ENCODE results near the gene MRPS7. TPM values are rescaled to one million over a fixed set of nuclear protein-coding genes. Genes with fewer than 3 reads are reported as not detected.
A peak's percentile ranks its signal among the peaks of the same experiment; 100 is the strongest.
"Not testable (repeated sequence)": the region's sequence is repeated elsewhere in the genome, so short reads cannot be mapped to it uniquely, and the experiment has no call there.

Gene MRPS7
- total and polyA plus RNA-seq, 5 donors from 2014 or later, result 32.3 to 141 (median 120) TPM

- Mint-ChIP-seq H3K4me1 (peaks cover 16 to 46% (median 23%) of the 10 kb centered on the region in 4 donors), H3K36me3 (peaks cover 28% of the 10 kb centered on the region), H3K27me3 (no peaks in the 10 kb centered on the region), H3K27ac (peak overlapping the region in 1 of 3 donors; percentile 83), H3K4me3 (no peak overlapping the region), H3K9me3 (no peaks in the 10 kb centered on the region)
- ATAC-seq (ENCODE audit: low read depth in 2 of 2) (no peak), DNase-seq (no peak)
- H3K27me3 ChIP-seq (ENCODE audit: control insufficient read depth, insufficient read depth, low read length), result no peaks in the 10 kb centered on the region
- peaks cover 58% of the 10 kb centered on the region for H3K36me3 ChIP-seq (ENCODE audit: control insufficient read depth, insufficient read depth, low read length)
- H3K9me3 ChIP-seq (ENCODE audit: control insufficient read depth in 2 of 2, low read length in 2 of 2), result no peaks in the 10 kb centered on the region
- H3K27ac ChIP-seq (ENCODE audit: insufficient read depth, low read length, poor library complexity, severe bottlenecking), result no peak overlapping the region
- H3K4me3 ChIP-seq (ENCODE audit: low read depth, low read length), result no peak overlapping the region
- H3K4me1 ChIP-seq (ENCODE audit: control insufficient read depth, insufficient read depth, low read length, poor library complexity, severe bottlenecking), result peaks cover 29% of the 10 kb centered on the region
These were observed 15.3 kb upstream of the MRPS7 start for GRCh38 chr17:75246404-75246803.

DNA sequence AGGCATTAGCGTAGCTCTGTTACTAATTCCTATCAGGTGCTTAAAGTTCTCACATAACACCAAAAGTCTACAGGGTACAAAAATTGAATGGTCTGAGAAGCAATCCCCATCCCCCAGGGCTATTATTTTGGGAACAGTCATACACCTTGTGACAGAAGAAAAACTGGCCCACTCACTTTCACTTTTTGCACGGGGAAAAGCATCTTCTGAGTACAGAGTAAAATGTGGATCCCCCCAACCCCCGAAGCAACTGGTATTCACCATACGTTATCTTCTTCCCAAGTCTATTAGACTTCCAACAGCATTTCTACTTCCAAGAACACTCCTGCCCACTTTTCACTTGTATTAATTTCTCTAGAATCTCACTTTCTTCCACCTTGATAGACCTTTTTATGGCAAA is 12.1 kb upstream of the MRPS7 start:
- DNase-seq (no peak), ATAC-seq (ENCODE audit: low read depth in 2 of 2) (no peak)
- H3K4me3 ChIP-seq (ENCODE audit: low read depth, low read length), result peak overlapping the region; percentile 73
- peak overlapping the region; percentile 58 to 89 (median 80) for H3K4me3 Mint-ChIP-seq
- H3K27me3 Mint-ChIP-seq, result no peaks in the 10 kb centered on the region
- peaks cover 22 to 60% (median 40%) of the 10 kb centered on the region in 4 donors for H3K4me1 Mint-ChIP-seq
- H3K9me3 ChIP-seq (ENCODE audit: control insufficient read depth in 2 of 2, low read length in 2 of 2), result no peaks in the 10 kb centered on the region
- H3K36me3 ChIP-seq (ENCODE audit: control insufficient read depth, insufficient read depth, low read length), result peaks cover 26% of the 10 kb centered on the region
- H3K27me3 ChIP-seq (ENCODE audit: control insufficient read depth, insufficient read depth, low read length), result no peaks in the 10 kb centered on the region
- H3K27ac ChIP-seq (ENCODE audit: insufficient read depth, low read length, poor library complexity, severe bottlenecking), result peak overlapping the region; percentile 69
- H3K36me3 Mint-ChIP-seq, result peaks cover 11% of the 10 kb centered on the region
- H3K9me3 Mint-ChIP-seq, result no peaks in the 10 kb centered on the region
- peak overlapping the region; percentile 90 to 100 (median 96) for H3K27ac Mint-ChIP-seq
- peaks cover 23% of the 10 kb centered on the region for H3K4me1 ChIP-seq (ENCODE audit: control insufficient read depth, insufficient read depth, low read length, poor library complexity, severe bottlenecking)

GRCh38 chr17:75250009-75250471 is 11.6 kb upstream of the MRPS7 start:
- Histone ChIP-seq H3K9me3 (ENCODE audit: control insufficient read depth in 2 of 2, low read length in 2 of 2) (no peaks in the 10 kb centered on the region), H3K4me1 (ENCODE audit: control insufficient read depth, insufficient read depth, low read length, poor library complexity, severe bottlenecking) (peaks cover 23% of the 10 kb centered on the region), H3K4me3 (ENCODE audit: low read depth, low read length) (peak overlapping the region; percentile 73), H3K27me3 (ENCODE audit: control insufficient read depth, insufficient read depth, low read length) (no peaks in the 10 kb centered on the region), H3K36me3 (ENCODE audit: control insufficient read depth, insufficient read depth, low read length) (peaks cover 22% of the 10 kb centered on the region), H3K27ac (ENCODE audit: insufficient read depth, low read length, poor library complexity, severe bottlenecking) (peak overlapping the region; percentile 69)
- Mint-ChIP-seq H3K27ac (peak overlapping the region; percentile 90 to 100 (median 96)), H3K9me3 (no peaks in the 10 kb centered on the region), H3K36me3 (peaks cover 9% of the 10 kb centered on the region), H3K4me3 (peak overlapping the region; percentile 58 to 89 (median 80)), H3K4me1 (peaks cover 22 to 63% (median 40%) of the 10 kb centered on the region in 4 donors), H3K27me3 (no peaks in the 10 kb centered on the region)
- ATAC-seq (ENCODE audit: low read depth in 2 of 2), result peak; percentile 97
- peak; percentile 19 to 82 (median 31) for DNase-seq

DNA sequence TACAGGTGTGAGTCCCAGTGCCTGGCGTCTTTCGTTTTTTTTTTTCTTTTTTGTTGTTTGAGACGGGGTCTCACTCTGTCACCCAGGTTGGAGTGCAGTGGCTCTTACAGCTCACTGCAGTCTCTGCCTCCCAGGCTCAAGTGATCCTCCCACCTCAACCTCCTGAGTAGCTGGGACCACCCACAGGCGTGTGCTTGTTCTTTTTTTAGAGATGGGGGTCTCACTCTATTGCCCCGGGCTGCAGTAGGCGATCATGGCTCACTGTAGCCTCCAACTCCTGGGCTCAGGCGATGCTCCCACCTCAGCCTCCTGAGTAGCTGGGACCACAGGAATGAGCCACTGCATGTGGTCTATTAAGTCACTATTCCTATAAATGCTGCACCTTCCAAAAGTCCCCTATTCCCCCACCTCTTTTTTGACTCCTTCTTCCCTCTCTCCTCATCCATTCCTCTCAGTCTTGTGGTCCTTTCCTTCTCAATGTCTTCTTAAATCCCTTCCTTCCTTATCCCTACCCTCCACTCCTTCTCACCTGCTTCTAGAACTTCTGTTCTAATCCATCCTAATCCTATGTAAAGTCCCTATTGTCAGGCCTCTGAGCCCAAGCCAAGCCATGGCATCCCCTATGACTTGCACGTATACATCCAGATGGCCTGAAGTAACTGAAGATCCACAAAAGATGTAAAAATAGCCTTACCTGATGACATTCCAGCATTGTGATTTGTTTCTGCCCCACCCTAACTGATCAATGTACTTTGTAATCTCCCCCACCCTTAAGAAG is 9.5 kb upstream of the MRPS7 start:
- Mint-ChIP-seq H3K4me1 (peaks cover 16 to 78% (median 49%) of the 10 kb centered on the region in 4 donors), H3K4me3 (peak overlapping the region in 2 of 4 donors; percentile 28 to 49), H3K27me3 (no peaks in the 10 kb centered on the region), H3K27ac (peak overlapping the region; percentile 47 to 90 (median 90)), H3K36me3 (no peaks in the 10 kb centered on the region), H3K9me3 (no peaks in the 10 kb centered on the region)
- H3K4me1 ChIP-seq (ENCODE audit: control insufficient read depth, insufficient read depth, low read length, poor library complexity, severe bottlenecking), result peaks cover 23% of the 10 kb centered on the region
- H3K27ac ChIP-seq (ENCODE audit: insufficient read depth, low read length, poor library complexity, severe bottlenecking), result no peak overlapping the region
- peaks cover 5% of the 10 kb centered on the region for H3K36me3 ChIP-seq (ENCODE audit: control insufficient read depth, insufficient read depth, low read length)
- ATAC-seq (ENCODE audit: low read depth in 2 of 2) (no peak), DNase-seq (no peak)
- H3K9me3 ChIP-seq (ENCODE audit: control insufficient read depth in 2 of 2, low read length in 2 of 2), result no peaks in the 10 kb centered on the region
- H3K4me3 ChIP-seq (ENCODE audit: low read depth, low read length), result no peak overlapping the region
- no peaks in the 10 kb centered on the region for H3K27me3 ChIP-seq (ENCODE audit: control insufficient read depth, insufficient read depth, low read length)

DNA sequence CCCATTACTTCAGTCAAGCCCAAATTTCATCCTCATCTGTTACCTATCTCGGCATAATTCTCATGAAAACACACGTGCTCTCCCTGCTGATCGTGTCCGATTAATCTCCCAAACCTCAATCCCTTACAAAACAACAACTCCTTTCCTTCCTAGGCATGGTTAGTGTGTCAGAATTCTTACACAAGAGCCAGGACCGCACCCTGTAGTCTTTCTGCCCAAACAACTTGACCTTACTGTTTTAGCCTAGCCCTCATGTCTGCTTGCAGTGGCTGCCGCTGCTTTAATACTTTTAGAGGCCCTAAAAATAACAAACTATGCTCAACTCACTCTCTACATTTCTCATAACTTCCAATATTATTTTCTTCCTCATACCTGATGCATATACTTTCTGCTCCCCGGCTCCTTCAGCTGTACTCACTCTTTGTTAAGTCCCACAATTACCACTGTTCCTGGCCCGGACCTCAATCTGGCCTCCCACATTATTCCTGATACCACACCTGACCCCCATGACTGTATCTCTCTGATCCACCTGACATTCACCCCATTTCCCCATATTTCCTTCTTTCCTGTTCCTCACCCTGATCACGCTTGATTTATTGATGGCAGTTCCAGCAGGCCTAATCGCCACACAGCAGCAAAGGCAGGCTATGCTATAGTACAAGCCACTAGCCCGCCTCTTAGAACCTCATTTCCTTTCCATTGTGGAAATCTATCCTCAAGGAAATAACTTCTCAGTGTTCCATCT is 5.6 kb upstream of the MRPS7 start:
- H3K27ac ChIP-seq (ENCODE audit: insufficient read depth, low read length, poor library complexity, severe bottlenecking); H3K36me3 Mint-ChIP-seq; H3K27me3 ChIP-seq (ENCODE audit: control insufficient read depth, insufficient read depth, low read length); H3K4me3 ChIP-seq (ENCODE audit: low read depth, low read length); H3K9me3 ChIP-seq (ENCODE audit: control insufficient read depth in 2 of 2, low read length in 2 of 2); H3K9me3 Mint-ChIP-seq; H3K27me3 Mint-ChIP-seq; H3K36me3 ChIP-seq (ENCODE audit: control insufficient read depth, insufficient read depth, low read length); DNase-seq; ATAC-seq (ENCODE audit: low read depth in 2 of 2): not testable (repeated sequence)
- Mint-ChIP-seq H3K4me3 (peak overlapping the region in 2 of 4 donors; percentile 11 to 28), H3K27ac (peak overlapping the region; percentile 38 to 85 (median 77)), H3K4me1 (peaks cover 12 to 93% (median 53%) of the 10 kb centered on the region in 4 donors)
- peaks cover 25% of the 10 kb centered on the region for H3K4me1 ChIP-seq (ENCODE audit: control insufficient read depth, insufficient read depth, low read length, poor library complexity, severe bottlenecking)

GRCh38 chr17:75257228-75257627 is 4.5 kb upstream of the MRPS7 start:
- peaks cover 13 to 91% (median 54%) of the 10 kb centered on the region in 4 donors for H3K4me1 Mint-ChIP-seq
- not testable (repeated sequence) for H3K9me3 Mint-ChIP-seq; H3K27me3 Mint-ChIP-seq; H3K36me3 ChIP-seq (ENCODE audit: control insufficient read depth, insufficient read depth, low read length); DNase-seq; H3K27ac ChIP-seq (ENCODE audit: insufficient read depth, low read length, poor library complexity, severe bottlenecking); H3K9me3 ChIP-seq (ENCODE audit: control insufficient read depth in 2 of 2, low read length in 2 of 2); ATAC-seq (ENCODE audit: low read depth in 2 of 2); H3K36me3 Mint-ChIP-seq; H3K4me3 ChIP-seq (ENCODE audit: low read depth, low read length); H3K27me3 ChIP-seq (ENCODE audit: control insufficient read depth, insufficient read depth, low read length)
- H3K4me3 Mint-ChIP-seq, result peak overlapping the region in 2 of 4 donors; percentile 35 to 82
- peak overlapping the region in 2 of 3 donors; percentile 25 to 85 for H3K27ac Mint-ChIP-seq
- peaks cover 26% of the 10 kb centered on the region for H3K4me1 ChIP-seq (ENCODE audit: control insufficient read depth, insufficient read depth, low read length, poor library complexity, severe bottlenecking)

- H3K27ac ChIP-seq (ENCODE audit: insufficient read depth, low read length, poor library complexity, severe bottlenecking), result peak overlapping the region; percentile 97
These were observed 891 bp upstream of the MRPS7 start for GRCh38 chr17:75260641-75261335.

More at GRCh38 chr17:75260641-75261335, 891 bp upstream of the MRPS7 start:
- ATAC-seq (ENCODE audit: low read depth in 2 of 2) (peak; percentile 7 to 11), DNase-seq (no peak)
- Histone ChIP-seq H3K4me3 (ENCODE audit: low read depth, low read length) (peak overlapping the region; percentile 96), H3K4me1 (ENCODE audit: control insufficient read depth, insufficient read depth, low read length, poor library complexity, severe bottlenecking) (peaks cover 34% of the 10 kb centered on the region), H3K27me3 (ENCODE audit: control insufficient read depth, insufficient read depth, low read length) (no peaks in the 10 kb centered on the region), H3K9me3 (ENCODE audit: control insufficient read depth in 2 of 2, low read length in 2 of 2) (no peaks in the 10 kb centered on the region), H3K36me3 (ENCODE audit: control insufficient read depth, insufficient read depth, low read length) (peaks cover 24% of the 10 kb centered on the region)
- H3K9me3 Mint-ChIP-seq, result no peaks in the 10 kb centered on the region
- H3K36me3 Mint-ChIP-seq, result peaks cover 6% of the 10 kb centered on the region
- no peaks in the 10 kb centered on the region for H3K27me3 Mint-ChIP-seq
- H3K4me1 Mint-ChIP-seq, result peaks cover 10 to 74% (median 40%) of the 10 kb centered on the region in 4 donors
- peak overlapping the region; percentile 100 for H3K27ac Mint-ChIP-seq
- peak overlapping the region; percentile 96 to 99 (median 99) for H3K4me3 Mint-ChIP-seq

Measured in CD4-positive, CD25-positive, alpha-beta regulatory T cell (primary cell).